Activated T-helper 1 cell treated with Interleukin-2 at 50 U/mL for 16 hours (primary cell): ENCODE data around the gene TNXB.
A peak's percentile ranks its signal among the peaks of the same experiment; 100 is the strongest.
"Not testable (repeated sequence)": the region's sequence is repeated elsewhere in the genome, so short reads cannot be mapped to it uniquely, and the experiment has no call there.

Experiments
- DNase-seq: peaks from one replicate; pipeline ENCODE4 v3.0.0-alpha.2; 2020; ENCODE audit warnings: low read depth

TNXB gene

DNA sequence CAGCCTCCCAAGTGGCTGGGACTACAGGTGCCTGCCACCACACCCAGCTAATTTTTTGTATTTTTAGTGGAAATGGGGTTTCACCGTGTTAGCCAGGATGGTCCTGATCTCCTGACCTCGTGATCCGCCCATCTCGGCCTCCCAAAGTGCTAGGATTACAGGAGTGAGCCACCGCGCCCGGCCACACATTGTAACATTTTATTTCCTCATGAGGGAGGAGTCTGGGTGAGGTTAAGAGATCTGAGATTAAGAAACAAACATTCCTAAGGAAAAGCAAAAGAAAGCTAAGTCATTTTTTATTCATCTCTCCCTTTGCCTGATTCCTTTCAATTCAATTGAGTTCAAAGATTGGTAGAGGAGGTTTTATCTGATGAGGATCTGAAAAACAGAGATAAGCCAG, 35.1 kb upstream of the TNXB start:
- not testable (repeated sequence) for DNase-seq

DNA sequence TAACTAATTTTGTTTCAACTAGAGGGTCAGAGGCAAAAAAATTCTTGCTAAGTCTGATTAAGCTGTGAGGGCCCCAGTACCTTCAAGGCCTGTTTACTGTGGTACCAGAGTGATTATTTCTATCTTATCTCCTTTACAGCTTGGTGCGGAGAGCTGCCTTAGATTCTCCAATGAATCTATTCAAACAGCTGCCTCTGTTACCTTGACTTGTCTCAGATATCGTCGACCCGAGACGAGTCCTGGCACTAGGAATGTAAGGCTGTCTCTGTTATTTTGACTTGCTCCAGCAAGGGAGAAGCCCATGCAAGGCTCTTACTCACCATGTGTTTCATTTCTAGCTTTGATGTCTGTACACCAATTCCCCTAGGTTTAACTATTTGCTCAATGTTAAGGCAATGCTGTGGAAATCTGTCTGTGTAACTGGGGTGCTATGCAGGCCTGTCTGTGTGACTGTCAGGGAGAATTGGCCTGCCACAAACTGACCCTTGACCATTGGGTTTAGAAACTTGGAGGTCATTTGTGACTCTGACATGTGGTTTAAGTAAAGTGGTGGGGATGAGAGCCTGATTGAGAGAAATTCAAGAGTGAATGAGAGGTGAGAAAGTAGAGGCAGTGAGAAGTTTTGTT, 31.4 kb upstream of the TNXB start:
- DNase-seq = no peak

DNA sequence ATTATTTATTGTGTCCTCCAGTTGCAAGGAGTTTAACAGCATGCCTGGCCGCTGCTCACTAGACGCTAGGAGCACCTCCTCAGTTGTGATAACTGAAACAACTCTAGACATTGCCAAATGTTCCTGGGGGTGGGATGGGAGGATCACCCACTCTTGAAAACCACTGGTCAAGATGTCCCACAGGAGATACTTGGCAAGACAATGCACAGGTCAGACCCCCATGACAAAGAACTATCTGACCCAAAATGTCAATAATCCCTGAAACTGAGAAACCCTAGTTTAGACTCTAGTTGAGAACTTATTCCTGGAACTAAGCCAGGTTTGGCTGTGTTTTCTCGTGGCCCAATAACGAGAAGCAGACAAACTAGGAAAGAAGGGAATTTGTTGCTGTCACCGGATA, 30.5 kb upstream of the TNXB start:
- no peak for DNase-seq

DNA sequence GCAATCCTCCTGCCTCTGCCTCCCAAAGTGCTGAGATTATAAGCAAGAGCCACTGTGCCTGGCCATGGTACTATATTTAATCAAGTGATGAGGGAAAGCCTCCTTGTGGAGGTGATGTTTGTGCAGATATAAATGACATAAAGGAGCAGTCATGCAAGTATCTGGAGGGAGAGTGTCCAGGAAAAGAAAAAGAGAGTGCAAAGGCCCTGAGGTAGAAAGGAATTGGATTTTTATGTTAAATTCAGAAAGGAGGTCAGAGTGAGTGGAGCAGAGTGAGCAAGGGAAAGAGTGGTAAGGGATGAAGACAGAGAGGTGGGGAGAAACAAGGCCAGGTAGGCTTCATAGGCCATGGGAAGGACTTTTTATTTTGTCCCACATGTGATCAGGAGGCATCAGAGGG, 28.3 kb upstream of the TNXB start:
- DNase-seq = no peak

GRCh38 chr6:32133786-32134185, 24.6 kb upstream of the TNXB start:
- DNase-seq = no peak

GRCh38 chr6:32132110-32132509, 23.0 kb upstream of the TNXB start:
- DNase-seq = no peak

GRCh38 chr6:32131439-32131948, 22.4 kb upstream of the TNXB start:
- no peak for DNase-seq

DNA sequence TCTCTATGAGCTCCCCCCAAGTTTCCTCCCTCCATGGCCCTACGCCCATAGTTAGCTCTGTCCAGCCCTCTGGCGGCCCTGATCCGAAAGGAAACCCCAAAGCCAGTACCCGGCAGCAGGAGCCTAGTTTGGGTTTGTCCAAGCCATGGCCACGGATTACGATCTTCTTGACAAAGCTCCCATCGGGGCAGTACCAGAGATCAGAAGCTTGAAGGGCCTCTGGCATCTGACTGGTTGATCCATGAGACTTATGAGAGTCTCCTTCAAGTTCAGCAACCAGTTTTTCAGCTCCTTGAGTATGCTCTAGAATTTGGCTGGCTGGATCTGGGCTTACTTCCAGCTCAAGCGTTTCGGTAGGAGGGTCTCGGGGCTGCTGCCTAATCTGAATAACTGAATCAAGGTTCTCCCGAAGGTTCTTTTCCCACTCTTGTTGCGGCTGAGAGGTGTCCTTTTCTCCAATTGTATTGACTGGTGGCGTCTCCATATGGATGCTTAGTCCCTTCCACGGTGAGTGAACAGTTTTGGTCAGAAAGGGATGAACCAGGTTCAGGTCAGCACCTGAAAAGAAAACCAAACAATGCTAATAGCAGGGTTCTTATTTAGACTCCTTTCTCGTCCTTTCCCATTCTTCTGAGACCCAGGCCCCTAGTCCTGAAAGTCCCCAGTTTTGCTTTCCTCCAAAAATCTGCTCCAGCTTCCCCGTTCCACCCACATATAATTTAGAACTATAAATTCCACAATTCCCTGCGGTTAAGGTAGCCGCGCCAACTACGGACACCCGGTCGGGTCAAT, 20.4 kb upstream of the TNXB start:
- DNase-seq = no peak

DNA sequence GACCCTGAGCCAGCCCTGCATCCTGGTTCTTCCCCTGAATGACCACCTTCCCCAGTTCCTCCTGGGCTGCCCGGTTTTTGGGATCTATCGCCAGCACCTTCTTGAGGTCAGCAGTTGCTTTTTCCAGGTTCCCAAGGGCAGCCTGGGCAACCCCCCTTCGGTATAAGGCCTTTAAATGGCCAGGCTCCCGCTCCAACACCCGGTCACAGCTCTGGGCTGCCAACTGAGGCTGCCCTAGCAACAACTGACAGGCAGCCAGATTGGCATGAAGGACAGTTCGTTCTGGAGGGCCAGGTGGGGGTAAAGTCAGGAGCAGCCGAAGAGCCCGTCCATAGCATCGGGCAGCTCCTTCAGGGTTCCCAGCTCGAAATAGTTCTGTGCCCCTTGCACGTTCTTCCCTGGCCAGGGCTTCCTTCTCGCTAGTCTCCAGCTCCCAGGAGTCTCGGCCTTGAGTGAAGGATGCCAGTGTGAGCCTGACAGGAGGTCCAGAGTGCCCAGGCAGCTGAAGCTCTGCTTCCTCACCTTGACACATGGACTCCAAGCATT, 19.7 kb upstream of the TNXB start:
- DNase-seq = no peak

DNA sequence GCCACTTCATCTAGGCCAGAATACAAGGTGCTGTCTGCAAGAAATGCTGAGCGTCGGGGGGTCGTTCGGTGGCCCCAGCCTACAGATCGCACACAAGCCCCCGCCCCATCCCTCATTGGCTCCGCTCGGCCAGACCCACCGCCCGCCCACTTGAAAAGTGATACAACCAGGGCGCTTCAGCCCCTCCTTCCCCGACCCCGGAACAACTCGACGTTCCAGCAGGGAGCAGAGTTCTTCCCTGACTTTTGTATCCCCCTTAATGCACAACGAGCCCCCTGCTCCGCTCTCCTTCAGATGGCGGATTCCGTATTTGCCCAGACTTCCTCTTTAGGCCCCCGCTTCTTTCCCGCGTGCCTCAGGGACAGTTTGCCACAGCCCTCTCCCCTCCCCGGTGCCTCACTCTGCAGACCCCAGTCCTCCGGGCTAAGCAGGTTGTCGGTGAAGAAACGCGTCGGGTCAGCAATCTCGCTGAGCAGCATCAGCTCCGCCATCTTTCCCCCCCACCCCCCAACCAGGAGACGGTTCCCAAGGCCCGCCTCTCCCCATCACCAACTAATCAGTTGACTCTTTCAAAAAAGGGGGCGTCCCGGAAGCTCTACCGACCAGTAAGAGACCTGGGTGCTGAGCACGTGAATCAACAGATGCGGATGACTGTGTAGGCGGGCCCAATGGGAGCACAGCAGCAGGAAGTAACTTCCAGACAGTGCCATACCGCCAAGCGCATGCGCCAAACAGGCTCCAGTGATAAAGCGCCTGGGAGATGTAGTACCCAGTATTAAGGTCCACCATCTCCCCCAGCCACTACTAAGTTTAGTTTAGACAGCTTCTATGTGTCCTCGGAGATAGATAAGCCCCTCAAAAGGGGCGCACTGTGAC, 18.8 kb upstream of the TNXB start, which contains the start of gene ATF6B:
Gene ATF6B (minus strand): TSS at position 530 of the 876 bp plus-strand sequence. CDS start 39 bp downstream, at position 491.
- peak; percentile 93 for DNase-seq

DNA sequence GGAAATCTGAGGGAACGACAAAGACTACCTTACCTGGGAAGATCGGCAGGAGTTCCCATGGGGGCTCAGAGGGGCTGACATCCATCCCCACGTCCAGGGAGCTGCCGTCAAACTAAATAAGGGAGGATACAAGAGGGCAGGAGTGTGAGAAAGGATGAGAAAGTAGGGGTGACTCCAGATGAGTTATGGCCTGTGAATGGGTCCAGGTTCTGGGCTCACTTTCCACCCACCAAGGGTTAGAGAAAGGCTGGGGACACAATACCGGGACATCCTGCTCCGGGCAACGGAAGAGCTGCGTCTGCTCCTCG, 18.2 kb upstream of the TNXB start:
- DNase-seq = no peak

DNA sequence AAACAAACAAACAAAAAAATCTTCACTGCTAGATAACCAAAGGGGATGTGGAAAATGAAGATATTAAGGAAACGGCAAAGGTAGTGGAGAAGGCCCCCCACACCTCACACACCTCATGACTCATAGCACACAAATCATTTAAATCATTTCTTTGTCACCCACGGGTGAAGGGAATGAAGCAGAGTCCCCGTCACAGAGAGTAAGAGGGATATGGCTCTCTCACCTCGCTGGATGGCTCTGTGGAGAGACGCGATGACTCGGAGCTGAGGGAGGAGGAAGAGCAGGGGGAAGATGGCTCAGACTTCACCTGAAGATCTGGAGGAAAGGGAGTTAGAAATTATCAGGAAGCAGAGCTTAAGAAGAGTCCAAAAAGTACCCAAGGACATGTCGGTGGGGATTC, 17.7 kb upstream of the TNXB start:
- no peak for DNase-seq

GRCh38 chr6:32123681-32124080, 14.5 kb upstream of the TNXB start:
- no peak for DNase-seq

- no peak for DNase-seq
These were observed 11.5 kb upstream of the TNXB start for GRCh38 chr6:32120573-32121059.

DNA sequence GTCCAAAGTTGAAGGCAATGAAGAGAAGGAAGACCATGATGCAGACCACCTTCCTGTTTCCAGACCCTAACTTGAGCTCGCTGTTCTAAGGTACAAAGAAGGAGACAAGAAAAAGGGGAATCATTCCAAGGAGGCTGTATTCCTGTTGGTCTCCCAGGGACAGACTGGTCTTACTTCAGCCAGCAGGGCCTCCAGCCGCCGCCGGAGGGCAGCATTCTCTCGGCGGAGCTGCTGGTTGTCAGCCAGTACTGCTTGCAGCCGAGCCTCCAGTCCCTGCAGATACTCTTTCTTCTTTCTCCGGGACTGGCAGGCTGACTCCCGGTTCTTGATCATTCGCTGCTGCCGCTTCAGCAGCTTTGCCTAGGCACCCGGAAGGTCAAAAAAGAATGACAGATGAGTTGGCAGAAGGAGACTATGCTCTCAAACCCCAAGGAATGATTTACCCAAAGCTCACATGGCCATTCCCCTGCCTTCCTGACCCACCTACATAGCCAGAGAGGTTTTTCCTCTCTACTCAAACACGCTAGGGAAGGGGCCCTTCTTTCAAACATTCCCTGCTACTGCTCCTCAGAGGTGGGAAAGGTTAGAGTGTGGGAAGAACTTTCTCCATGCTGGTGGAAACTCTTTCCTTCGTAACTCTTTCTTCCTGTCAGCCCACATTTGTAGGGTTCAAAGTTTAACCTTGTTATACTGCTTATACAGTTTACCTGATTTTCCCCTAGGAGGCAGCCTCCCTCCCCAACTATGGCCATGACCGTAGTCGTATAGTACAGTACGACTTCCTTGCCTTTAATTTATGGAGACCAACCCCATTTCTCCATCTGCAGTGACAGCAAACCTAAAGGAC, 9.9 kb upstream of the TNXB start:
- DNase-seq = peak; percentile 40

DNA sequence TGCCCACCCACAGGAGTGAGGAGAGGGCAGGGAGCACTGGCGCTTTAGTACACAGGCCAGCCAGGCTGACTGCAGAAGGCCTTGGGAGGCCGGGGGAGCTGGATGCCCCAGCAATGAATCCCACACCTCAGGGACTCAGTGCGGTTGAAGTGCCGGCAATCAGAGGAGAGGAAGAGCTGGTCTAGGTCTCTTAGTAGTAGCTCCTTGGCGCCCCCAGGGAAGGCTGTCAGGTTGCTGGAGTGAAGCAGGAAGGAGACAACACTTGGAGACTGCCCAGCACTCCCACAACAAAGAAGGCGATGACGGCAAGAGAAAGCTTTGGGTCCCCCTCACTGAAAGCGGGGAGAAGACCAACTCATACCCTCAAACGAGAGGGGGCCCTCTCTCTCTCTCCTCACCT, 8.3 kb upstream of the TNXB start:
- DNase-seq = no peak

- DNase-seq = no peak
These were observed 7.5 kb upstream of the TNXB start for GRCh38 chr6:32116674-32117073.

GRCh38 chr6:32115623-32116022, 6.5 kb upstream of the TNXB start:
- no peak for DNase-seq

DNA sequence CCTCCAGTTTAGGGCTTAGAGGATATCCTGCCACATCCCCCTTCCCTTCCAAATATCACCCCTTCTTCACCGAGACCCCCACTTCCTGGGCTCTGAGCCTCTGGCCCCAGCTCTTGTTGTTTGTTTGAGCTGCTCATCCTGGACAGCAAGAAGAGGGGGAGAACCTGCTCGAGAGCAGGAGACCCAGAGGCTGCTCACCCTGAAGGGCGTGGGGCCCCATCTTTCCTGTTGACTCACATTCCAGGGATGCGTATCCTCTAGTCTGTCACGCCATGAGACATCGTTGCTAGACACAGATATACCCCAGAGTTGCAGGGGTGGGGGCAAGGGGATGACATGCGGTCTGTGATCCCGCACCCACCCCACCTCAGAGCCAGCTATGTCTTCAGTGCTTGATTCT, 5.7 kb upstream of the TNXB start:
- DNase-seq = no peak

GRCh38 chr6:32113386-32114352, 4.5 kb upstream of the TNXB start:
- no peak for DNase-seq
